Right lung (tissue), 5 donors: ENCODE data around the gene OTOF. TPM values are rescaled to one million over a fixed set of nuclear protein-coding genes. Genes with fewer than 3 reads are reported as not detected.
A peak's percentile ranks its signal among the peaks of the same experiment; 100 is the strongest.

ENCODE experiments used
- DNase-seq, 2 donors: peaks; one replicate each; pipeline ENCODE4 v3.0.0-alpha.2; 2013
- polyA plus RNA-seq, 5 donors: library from polyadenylated mRNA; unstranded; fragments of 120-200 nt; gene quantifications; one replicate each; pipeline versions ENCODE4 v1.2.1 to v1.2.3, GENCODE V29; 2013; ENCODE audit warnings: inconsistent platforms in 1 of 5, low replicate concordance in 1 of 5; ENCODE audit not compliant: insufficient read length in 5 of 5, insufficient read depth in 1 of 5

OTOF gene
- polyA plus RNA-seq, 5 donors, result 0.03 to 1.5 (median 0.17) TPM; not detected in 1

DNA sequence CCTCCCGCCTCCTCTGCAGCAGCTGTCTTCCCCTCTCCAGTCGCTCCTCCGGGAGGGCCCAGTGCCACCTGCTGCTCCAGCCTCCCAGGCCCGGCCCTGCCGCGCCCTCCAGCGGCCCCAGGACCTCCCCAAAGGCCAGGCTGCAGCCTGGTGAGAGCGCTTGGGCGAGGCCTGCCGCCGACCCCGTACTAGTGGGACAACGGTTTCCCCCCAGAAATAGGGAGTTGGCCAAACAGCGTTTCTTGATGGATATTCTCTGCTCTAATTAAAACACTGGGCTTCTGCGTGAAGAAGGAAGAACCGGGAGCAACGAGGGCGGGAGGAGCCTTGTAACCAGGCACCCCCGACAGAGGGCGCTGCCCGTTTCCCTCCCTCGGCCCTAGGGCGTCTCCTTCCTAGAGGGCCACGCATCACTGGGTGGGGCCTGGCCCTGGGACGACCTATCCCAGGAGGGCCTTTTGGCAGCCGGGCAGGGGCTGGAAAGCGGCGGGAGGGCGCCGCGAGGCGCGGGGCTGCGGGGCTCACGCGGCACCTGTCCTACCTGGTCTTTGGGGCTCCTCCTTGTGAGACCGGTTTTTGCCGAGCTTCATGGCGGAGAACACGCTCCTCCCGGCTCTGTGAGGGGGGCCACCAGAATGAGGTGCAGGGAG is 25.4 kb upstream of the OTOF start:
- DNase-seq, result peak; percentile 66 to 69

DNA sequence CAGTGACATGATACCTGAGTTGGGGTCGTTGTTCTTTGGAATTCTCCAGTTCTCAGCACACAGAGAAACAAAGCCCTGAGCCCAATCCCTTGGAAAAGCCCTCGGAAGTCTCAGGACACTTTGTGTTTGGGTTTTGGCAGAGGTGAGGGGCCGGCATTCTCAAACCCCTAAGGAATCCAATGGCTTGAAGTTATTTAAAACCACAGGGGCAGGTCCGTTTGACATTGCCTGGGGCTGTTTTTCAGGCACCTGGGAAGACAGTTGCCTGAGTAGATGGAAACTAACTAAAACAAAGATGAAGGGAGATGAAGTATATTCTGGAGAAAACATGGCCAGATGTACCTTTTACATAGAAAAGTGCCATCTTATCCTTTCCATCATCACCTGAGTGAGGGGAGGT is 22.5 kb upstream of the OTOF start:
- DNase-seq, result no peak

- no peak for DNase-seq
These were observed 17.9 kb upstream of the OTOF start for GRCh38 chr2:26495705-26496297.

DNA sequence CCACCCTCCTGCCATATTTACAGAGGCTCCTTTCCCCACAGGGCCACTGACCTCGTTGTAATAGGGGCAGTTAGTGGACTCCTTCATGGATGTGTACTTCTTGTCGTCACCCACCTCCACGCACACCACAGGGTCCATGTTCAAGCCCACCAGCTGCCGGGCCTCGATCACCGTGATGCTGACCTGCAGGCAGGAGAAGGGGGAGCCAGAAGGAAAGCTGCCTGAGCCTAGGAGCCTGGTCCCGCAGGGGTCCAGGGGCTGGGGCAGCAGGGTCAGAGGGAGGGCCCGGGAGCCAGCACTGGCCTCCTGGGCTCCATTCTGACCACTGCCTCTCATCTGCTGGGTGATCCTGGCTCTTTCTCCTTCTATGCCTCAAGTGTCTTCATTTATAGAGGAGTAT is 17.0 kb upstream of the OTOF start:
- DNase-seq, result no peak

DNA sequence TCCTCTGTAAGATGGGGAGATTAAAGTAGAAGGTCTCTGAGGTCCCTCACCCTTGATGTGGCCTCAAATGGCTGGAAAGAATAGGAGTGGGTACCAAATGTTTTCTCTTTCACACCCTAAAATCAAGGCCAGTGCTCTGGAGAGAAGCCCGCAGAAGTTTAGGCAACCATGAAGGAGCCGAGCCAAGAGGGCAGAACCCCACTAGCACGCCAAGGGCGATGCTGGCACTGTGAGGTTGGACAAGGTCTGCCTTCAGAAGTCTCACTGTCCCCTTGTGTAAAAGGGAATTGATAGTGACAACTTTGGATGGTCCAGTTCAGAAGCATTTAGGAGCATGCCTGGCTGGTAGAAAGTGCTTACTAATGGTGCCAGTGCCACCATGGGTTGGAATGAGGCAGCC is 16.3 kb upstream of the OTOF start:
- no peak for DNase-seq

DNA sequence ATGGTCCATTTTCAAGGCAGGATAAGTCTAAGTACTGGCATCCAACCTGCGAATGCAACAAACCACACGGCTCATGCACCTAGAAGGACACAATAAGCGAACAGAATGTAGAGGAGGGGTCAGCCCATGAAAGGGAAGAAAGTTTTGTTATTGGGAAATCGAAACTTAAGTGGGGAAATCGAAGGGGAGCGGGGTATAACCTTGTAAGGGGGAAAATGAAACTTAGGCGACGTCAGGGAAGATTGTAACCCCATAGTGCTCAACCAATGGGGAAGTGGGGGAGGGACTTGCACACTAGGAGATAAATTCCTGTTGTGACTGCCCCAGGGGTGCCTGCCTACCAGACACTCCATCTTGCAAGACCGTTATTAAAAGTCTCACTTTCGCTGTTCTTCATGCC is 15.6 kb upstream of the OTOF start:
- DNase-seq, result no peak

GRCh38 chr2:26492749-26493515 is 15.0 kb upstream of the OTOF start:
- no peak for DNase-seq

DNA sequence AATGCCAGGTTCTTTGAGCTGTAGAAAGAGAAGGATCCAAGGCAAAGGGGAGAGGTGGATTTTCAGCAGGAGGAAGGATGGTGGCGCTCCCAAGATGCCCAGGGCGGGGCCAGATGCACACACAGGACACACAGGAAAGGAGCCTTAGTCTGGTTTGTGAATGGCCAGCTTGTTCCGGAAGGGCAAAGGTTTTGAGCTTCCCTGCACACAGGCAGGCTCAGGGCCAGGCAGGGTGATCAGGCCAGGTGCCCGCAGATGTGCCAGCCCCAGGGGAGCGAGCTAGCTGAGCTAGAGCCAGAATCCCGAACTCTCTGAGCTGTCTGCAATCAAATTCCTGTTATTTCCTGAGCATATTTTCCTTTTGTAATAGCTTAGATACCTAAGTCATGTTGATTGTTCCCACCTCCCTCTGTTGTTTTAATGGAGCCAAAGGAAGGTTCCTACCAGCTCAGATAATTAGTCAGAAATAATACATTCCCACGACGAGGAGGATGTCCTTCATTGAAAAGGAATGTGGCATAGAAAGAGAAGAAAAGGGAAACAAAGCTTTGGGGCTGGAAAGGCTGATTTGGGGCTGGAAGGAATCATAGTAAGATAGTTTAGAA is 13.7 kb upstream of the OTOF start:
- no peak for DNase-seq

- no peak for DNase-seq
These were observed 11.4 kb upstream of the OTOF start for GRCh38 chr2:26489213-26489850.

- DNase-seq, result no peak
These were observed 10.7 kb upstream of the OTOF start for GRCh38 chr2:26488463-26489212.

DNA sequence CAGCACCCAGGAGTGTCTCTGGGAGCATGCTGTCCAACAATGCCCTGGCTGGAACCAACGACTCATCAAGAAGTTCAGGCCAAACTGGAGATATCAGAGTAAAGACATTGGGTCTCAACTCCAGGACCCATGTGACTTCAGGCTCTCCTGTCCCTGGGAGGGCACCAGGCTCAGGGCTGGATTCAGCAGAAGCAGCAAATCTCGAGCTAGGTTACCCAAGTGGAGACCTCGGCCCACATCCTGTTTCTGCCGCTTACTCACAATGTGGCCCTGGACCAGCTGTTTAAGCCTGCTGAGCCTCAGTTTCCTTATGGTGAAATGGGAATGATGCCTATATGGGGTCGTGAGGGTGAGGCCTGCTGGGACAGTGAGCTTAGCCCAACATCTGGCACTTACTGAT is 9.3 kb upstream of the OTOF start:
- no peak for DNase-seq

GRCh38 chr2:26486789-26487188 is 8.9 kb upstream of the OTOF start:
- DNase-seq, result no peak

- DNase-seq, result no peak
These were observed 7.9 kb upstream of the OTOF start for GRCh38 chr2:26485725-26486418.

DNA sequence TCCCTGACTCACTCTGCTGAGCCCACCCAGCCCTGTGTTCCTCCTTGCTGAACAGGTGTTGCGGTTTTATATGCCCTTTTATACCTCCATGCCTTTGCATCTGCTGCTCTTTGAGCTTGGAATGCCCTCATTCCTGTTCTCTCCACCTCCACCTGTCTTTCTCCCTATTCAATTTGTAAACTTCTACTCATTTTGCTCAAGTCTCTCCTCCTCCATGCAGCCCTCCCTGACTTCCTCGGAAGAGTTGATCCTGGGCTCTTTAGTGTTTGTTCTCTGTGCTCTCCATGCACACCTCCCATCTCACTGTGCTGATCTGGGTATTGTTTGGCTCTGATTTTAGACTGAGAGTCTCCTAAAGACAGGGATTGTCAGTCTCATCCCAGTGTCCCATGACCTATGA is 7.2 kb upstream of the OTOF start:
- no peak for DNase-seq

- DNase-seq, result no peak
These were observed 6.7 kb upstream of the OTOF start for GRCh38 chr2:26484579-26484978.

GRCh38 chr2:26483957-26484565 is 6.1 kb upstream of the OTOF start:
- DNase-seq, result peak; percentile 75 to 77

- no peak for DNase-seq
These were observed 5.6 kb upstream of the OTOF start for GRCh38 chr2:26483516-26483915.

GRCh38 chr2:26483027-26483326 is 5.1 kb upstream of the OTOF start:
- no peak for DNase-seq

GRCh38 chr2:26482211-26483026 is 4.5 kb upstream of the OTOF start:
- no peak for DNase-seq

- DNase-seq, result no peak
These were observed 3.8 kb upstream of the OTOF start for GRCh38 chr2:26481706-26482105.
